DOHH2 (cell line): ENCODE data around the gene STX4.

ENCODE experiments used
- CTCF ChIP-seq: fragments of 200-600 bp; sonication (generic); IDR thresholded peaks from one replicate; pipeline ENCODE4 v1.5.1; 2014; ENCODE audit warnings: antibody characterized with exemption, mild to moderate bottlenecking, low read depth, low read length; ENCODE audit not compliant: poor library complexity, severe bottlenecking
- EZH2phosphoT487 ChIP-seq: fragments of 200-600 bp; sonication (generic); IDR thresholded peaks from 2 replicates; pipeline ENCODE4 v1.6.1; 2017; ENCODE audit warnings: borderline replicate concordance, mild to moderate bottlenecking, antibody characterized with exemption, low read length, moderate library complexity, mixed read lengths

DNA sequence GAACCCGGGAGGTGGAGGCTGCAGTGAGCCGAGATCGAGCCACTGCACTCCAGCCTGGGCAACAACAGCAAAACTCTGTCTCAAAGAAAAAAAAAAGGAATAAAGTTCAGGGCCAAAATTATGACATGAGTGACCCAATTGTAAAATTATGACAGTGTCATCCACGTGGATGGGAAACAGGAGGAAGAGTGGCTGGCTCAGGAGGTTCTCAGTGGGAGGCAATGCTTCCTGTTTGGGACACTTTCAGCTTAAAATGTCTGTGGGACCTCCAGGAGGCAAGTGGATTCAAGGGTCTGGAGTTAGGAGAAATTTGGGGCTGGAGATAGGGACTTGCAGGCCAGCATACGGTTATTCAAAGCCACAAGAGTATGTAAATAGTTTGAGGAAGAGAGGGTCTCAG is 8.0 kb upstream of the STX4 start:
- TF ChIP-seq CTCF (no peak), EZH2phosphoT487 (no peak)
